Non-pigmented ciliary epithelial cell (primary cell): ENCODE measurements around the gene TENM4.

ENCODE experiments used
- DNase-seq: peaks from one replicate; pipeline ENCODE4 v3.0.0-alpha.2; 2010; ENCODE audit warnings: low read depth

TENM4 gene

DNA sequence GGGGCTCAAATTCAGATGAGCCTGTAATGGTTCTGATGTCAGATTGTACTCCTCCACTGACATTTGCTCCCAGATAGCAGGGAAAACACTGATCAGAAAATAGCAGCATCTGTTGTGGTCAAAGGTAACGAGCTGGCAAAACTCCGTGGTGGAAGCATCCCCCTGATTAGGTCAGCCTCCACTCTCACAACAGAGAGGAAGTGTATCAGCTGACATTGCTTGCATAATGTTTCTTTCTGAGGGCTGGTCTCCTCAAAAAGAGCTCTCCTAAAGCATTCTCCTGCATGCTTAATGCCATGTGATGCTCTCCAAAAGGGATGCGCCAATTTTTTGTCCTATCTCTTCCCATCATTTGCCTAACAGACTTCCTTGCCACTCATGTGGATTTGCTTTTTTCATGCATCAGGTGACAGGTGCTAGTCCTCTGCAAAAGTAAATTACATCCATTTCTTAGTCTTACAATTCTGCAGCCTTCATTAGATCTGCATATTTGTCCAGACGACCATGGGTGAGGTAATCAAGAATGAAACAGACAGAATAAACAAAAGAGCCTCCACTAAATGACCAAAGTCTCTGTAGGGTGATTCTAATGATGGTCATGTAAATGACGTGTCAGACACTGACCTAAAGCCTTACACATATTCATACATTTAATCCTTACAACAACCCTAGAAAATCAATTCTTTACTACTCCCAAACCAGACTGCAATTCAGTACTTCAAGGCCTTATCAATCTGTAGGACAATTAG, 6.4 kb upstream of the TENM4 start:
- no peak for DNase-seq

- DNase-seq = no peak
Observed at GRCh38 chr11:79444923-79445322, 4.1 kb upstream of the TENM4 start.

DNA sequence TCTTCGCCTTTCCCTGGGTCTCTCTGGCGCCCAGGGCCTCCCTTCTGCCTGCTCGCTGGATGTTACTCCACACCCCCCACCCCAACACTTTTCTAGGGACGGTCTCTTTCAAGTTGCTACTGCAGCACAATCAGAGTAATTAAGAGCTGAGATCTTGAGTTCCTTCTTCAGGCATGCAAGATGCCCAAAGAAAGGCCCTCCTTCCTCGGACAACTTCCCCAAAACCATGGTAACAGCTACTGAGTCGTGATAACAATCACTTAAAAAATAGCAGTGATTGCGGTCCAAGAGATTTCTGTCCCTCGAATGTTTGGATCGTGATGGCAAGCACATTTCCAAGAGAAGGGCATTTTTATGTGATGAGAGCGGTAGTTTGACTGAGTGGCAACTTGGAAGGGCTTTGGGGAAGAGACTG, 638 bp upstream of the TENM4 start:
- DNase-seq = no peak

- DNase-seq = no peak
Observed at GRCh38 chr11:79439886-79440570, 802 bp downstream of the TENM4 start.

DNA sequence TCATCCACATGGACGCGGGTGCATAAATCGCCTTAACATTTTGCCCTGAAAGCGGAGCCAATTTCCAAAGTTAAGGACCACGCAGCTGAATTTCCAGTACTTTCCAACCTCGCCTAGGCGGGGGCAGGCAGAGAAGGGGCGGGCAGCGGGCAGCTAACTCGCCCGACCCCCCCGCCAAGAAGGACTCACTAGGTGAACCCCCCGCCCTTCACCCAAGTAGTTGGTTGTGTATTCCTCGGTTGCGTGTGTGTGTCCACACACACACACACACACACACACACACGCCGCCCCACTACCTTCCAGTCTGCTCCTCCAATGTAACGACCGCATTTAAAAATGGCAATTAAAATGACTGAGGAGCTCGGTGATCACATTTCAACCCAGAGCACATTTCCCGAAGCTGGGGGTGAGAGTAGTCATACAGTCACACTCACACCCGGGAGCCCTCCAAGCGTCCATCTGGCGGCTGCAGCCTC, 1.4 kb downstream of the TENM4 start:
- no peak for DNase-seq

DNA sequence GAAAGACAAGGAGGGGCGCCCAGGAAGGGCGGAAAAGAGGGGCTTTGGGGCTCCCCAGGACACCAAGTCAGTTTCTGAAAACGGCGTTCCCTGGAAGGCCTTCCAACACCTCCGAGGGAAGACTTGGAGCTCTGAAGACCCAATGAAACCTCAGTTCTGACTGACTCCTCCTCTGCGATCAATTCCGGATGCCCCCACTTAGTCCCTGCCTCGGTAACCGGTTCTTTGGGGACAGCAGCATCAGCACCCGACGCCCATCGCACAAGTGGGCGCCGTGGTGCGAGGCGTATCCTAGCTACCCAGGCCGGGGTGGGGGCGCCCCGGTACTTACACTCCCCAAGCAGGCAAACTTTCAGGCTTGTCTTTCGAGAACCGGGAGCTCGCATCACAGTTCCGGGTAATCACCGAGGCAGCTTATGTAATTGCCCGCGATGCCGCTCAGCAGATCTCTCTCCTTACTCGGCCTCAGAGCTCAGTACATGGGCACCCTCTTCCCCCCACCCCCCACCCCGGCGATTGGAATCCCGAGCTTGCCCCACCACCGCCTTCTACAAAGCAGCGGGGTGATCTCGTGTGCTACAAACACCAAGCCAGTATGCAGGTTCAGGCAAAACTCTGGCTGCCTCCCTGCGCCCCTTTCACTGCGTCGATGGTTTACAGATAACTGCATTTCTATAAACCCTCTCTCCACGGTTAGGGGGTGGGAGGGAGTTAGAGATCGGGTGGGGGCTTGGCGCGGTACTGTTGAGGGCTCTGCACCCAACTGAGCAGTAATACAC, 2.0 kb downstream of the TENM4 start:
- no peak for DNase-seq

GRCh38 chr11:79437981-79438630, 2.7 kb downstream of the TENM4 start:
- DNase-seq = no peak

GRCh38 chr11:79437278-79437980, 3.4 kb downstream of the TENM4 start:
- DNase-seq = no peak

- no peak for DNase-seq
Observed at GRCh38 chr11:79436919-79437277, 3.9 kb downstream of the TENM4 start.

- no peak for DNase-seq
Observed at GRCh38 chr11:79434283-79434682, 6.5 kb downstream of the TENM4 start.

DNA sequence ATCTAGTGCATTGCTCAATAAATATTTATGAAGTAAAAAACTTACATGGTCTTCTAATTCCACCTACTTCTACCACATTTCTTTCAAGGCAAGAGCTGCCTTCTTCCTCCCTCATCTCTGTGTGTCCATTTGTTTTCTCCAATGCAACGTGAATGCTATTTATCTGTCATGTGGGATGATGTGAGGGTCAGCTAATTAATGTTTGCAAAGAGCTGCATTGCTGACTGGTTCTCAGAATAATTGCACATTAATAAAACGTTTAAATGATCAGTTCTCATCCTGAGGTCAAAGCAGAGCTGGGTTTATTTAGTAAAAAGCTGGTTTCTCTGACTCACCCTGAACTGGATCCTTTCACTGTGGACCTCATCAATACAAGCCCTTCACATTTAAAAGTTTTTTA, 8.7 kb downstream of the TENM4 start:
- DNase-seq = no peak

- no peak for DNase-seq
Observed at GRCh38 chr11:79431535-79431934, 9.3 kb downstream of the TENM4 start.

GRCh38 chr11:79430280-79430679, 10.6 kb downstream of the TENM4 start:
- no peak for DNase-seq

DNA sequence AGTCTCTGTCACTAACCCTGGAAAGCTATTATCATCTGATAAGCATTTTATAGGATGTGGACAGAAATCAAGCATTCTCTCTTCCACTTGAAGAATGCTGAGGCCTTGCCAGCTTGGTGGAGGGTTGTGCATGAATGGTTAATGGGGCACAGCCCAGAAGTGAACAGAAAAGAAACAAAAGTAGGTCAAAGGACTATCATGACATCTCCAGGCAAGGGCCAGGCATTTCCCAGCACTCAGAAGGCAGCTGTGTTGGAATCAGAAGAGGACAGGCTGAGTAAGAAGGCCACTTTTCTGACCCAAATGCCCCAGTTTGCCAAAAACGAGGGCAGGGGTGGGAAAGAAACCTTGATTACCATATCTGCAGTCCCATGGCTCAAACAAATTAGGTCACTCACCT, 12.4 kb downstream of the TENM4 start:
- DNase-seq = no peak

DNA sequence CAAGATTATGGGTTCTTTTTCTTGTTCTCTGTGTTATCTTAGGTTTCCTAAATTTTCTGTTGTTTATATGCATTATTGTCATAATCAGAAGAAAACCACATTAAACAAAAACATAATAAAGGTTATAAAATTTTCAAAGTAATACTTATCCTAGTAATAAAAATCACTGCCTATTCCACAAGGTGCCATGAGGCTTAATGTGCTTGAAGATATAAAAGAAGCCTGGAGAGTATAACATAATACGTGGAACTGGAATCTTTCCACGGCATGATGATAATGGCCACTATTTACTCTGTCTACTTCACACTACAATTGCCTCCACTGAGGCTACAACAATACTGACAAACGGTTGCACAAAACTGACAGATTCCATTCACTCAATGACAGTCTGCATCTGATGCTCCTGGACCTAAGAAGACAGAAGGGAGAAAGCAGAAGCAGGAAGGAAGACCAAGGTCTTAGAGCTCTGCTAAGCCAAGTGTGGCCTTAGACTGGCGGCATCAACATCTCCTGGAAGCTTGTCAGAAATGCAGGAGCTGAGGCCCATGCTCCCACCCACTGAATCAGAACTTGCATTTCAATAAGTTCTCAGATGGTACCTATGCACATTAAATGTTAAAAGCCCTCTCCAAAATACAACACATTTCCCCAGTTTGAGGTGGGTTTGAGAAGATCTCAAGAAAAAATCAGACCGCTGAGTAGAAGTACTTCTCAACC, 13.1 kb downstream of the TENM4 start:
- no peak for DNase-seq

GRCh38 chr11:79427126-79427525, 13.7 kb downstream of the TENM4 start:
- DNase-seq = no peak

DNA sequence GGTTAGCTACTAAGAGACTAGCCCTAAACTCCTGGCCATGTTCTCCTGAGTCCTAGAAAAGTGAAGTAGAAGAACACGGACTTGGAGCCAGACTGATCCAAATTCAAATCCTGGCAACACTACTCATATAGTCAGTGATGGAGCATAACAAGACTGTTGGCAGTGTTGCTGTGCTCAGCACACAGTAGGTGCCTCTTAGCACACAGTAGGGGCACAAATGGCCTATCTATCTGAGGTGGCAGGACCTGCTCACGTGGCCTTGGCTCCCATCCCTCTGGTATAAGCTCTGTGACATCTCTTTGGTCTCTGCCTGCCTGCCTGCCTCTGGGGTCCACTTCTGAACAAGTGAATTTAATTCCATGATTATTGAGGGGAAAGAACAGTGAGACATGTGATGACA, 15.4 kb downstream of the TENM4 start:
- DNase-seq = no peak

DNA sequence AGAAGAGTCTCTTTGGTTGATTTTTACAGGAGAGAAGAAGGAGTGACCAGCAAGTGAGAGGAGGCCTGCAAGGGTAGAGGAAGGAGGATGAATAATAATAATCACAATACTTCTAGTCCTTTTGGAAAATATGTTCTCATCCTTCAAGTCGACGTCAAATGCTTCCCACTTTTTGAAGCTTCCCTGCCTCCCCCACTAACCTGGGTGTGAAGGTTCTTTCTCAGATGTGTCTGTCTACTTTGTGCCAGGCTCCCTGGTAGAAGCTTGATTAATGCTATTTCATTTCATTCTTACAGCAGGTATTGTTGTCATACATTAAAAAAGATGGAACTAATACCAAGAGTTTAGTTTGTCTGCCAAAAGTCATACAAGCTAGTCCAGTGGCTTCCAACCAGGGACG, 17.1 kb downstream of the TENM4 start:
- DNase-seq = no peak

DNA sequence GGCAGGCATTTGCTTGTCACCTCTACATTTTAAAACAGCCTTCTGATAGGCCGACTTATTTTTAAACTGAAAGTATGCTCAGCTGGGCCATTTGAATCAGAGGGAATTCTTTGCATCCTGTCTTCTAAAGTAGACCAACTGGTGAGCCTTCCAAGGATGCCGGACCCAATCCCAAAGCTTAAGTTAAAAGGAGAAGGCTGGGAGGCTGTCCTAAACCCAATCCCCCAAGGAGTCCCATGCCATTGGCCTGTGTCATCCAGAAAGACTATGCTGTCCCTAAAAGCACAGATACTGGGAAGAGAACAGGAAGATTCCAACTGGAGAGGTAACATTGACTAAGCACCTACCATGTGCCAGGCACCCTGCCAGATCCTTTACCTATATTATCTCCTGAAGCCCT, 18.0 kb downstream of the TENM4 start:
- no peak for DNase-seq

DNA sequence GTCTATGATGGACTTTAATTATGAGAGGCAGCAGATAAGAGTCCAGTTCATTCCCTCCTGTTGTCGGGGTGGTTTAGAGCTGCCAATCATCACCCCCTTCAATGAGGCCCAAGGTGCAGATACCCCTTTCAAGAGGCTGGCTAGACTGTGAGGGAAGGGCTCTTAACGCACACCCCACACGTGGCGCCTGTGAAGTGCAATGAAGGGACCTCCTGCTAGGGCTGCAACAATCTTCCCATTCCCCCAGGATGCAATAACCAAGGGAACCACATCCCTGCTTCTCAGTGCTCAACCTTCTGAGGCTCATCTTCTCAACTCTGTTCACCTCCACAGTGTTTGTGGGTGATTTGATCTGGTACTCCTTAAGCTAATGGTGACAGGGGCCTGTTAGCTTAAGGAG, 19.0 kb downstream of the TENM4 start:
- no peak for DNase-seq

GRCh38 chr11:79419120-79419519, 21.7 kb downstream of the TENM4 start:
- no peak for DNase-seq
